GM12878 (cell line): Measurements from ENCODE around the gene GEMIN7. TPM values are rescaled to one million over a fixed set of nuclear protein-coding genes. Genes with fewer than 3 reads are reported as not detected.

ENCODE experiments used
- BHLHE40 ChIP-seq, 2 experiments: fragments of 450-650 bp in 1 of 2; IDR thresholded peaks; 2 replicates each; pipeline ENCODE4 v1.6.1; 2011 to 2017; ENCODE audit warnings: low read depth in 2 of 2, borderline replicate concordance in 1 of 2, improper control_type of control experiment in 1 of 2, low read length in 1 of 2, mild to moderate bottlenecking in 1 of 2
- BMI1 ChIP-seq: fragments of 450-650 bp; IDR thresholded peaks from 2 replicates; pipeline ENCODE4 v1.6.1; 2016; ENCODE audit warnings: mild to moderate bottlenecking, moderate library complexity, borderline replicate concordance
- CEBPB ChIP-seq, 2 experiments: fragments of 150-350 bp in 1 of 2; IDR thresholded peaks; 2 replicates each; pipeline ENCODE4 v1.6.1; 2012 to 2014; ENCODE audit warnings: low read depth in 2 of 2, low read length in 2 of 2, borderline replicate concordance in 1 of 2, inconsistent platforms in 1 of 2
- CHD4 ChIP-seq: fragments of 200-600 bp; sonication (generic); IDR thresholded peaks from 2 replicates; pipeline ENCODE4 v1.6.1; 2016; ENCODE audit warnings: mild to moderate bottlenecking
- ELK1 ChIP-seq: IDR thresholded peaks from 2 replicates; pipeline ENCODE4 v1.6.1; 2012; ENCODE audit warnings: low read depth, low read length, improper control_type of control experiment
- HCFC1 ChIP-seq: fragments of 150-350 bp; IDR thresholded peaks from 2 replicates; pipeline ENCODE4 v1.6.1; 2014; ENCODE audit warnings: low read length
- IRF4 ChIP-seq: IDR thresholded peaks from 2 replicates; pipeline ENCODE4 v1.6.1; 2011; ENCODE audit warnings: low read depth, low read length
- LARP7 ChIP-seq: fragments of 450-650 bp; IDR thresholded peaks from 2 replicates; pipeline ENCODE4 v1.6.1; 2017; ENCODE audit warnings: mild to moderate bottlenecking
- MXI1 ChIP-seq: fragments of 150-350 bp; IDR thresholded peaks from 2 replicates; pipeline ENCODE4 v1.6.1; 2011; ENCODE audit warnings: low read depth, mild to moderate bottlenecking, inconsistent platforms, low read length, improper control_type of control experiment
- NKRF ChIP-seq: fragments of 450-650 bp; conservative IDR thresholded peaks from 2 replicates; pipeline ENCODE4 v1.6.1; 2017; ENCODE audit warnings: mild to moderate bottlenecking, moderate library complexity
- PAX5 ChIP-seq: IDR thresholded peaks from 2 replicates; pipeline ENCODE4 v1.6.1; 2011; ENCODE audit warnings: low read depth, low read length, borderline replicate concordance
- RAD21 ChIP-seq: IDR thresholded peaks from 2 replicates; pipeline ENCODE4 v1.6.1; 2011; ENCODE audit warnings: mild to moderate bottlenecking, low read depth, low read length, moderate library complexity; ENCODE audit not compliant: insufficient read depth
- RUNX3 ChIP-seq: IDR thresholded peaks from 2 replicates; pipeline ENCODE4 v1.6.1; 2012; ENCODE audit warnings: low read length, inconsistent platforms
- TAF1 ChIP-seq: IDR thresholded peaks from 2 replicates; pipeline ENCODE4 v1.6.1; 2011; ENCODE audit warnings: mild to moderate bottlenecking, low read depth, low read length, borderline replicate concordance
- ZNF592 ChIP-seq: fragments of 450-650 bp; IDR thresholded peaks from 2 replicates; pipeline ENCODE4 v1.6.1; 2017; ENCODE audit warnings: mild to moderate bottlenecking, moderate library complexity
- polyA plus RNA-seq, 11 experiments: library from polyadenylated mRNA; depleted of rRNA in 4 of 11; unstranded in 6 of 11; stranded (reverse) in 5 of 11; fragments of >200 nt; fragmentation: Nextera tagmentation in 4 of 11; fragmentation: Illumina TruSeq in 1 of 11; extraction: Ambion mirVana in 4 of 11; extraction: Trizol in 1 of 11; gene quantifications; 1 replicate in 1 of 11; 2 replicates in 10 of 11; pipeline versions ENCODE4 v1.2.1 to v1.2.3, GENCODE V29; 2011 to 2016; ENCODE audit warnings: inconsistent platforms in 2 of 11, missing spikeins in 2 of 11, low read depth in 1 of 11
- total RNA-seq, 4 experiments: library from RNA; depleted of rRNA in 3 of 4; stranded (reverse); fragments of >200 nt in 3 of 4; fragmentation: Illumina TruSeq in 1 of 4; extraction: Trizol in 1 of 4; gene quantifications; 2 replicates each; pipeline versions ENCODE4 v1.2.1 to v1.2.3, GENCODE V29; 2013 to 2021
- TF ChIP-seq, protein P1 (sequence below): fragments of 150-350 bp; IDR thresholded peaks from 2 replicates; pipeline ENCODE4 v1.6.1; 2016; ENCODE audit warnings: low read depth, low read length

The GEMIN7 gene
- total and polyA plus RNA-seq, 10 of the 15 experiments (the other 5 are each of a cell fraction or from before 2014, with no cell fraction given), result 21.1 to 76.7 (median 44.9) TPM

- TF ChIP-seq CEBPB (IDR thresholded peaks at IDR 0.05; ENCODE audit: borderline replicate concordance in 1 of 2, low read depth in 2 of 2, low read length in 2 of 2) (no peak), TAF1 (peak; percentile 92), ZNF592 (no peak), NKRF (peak; percentile 88), IRF4 (no peak), HCFC1 (peak; percentile 60), RAD21 (no peak), ELK1 (peak; percentile 92), MXI1 (no peak), PAX5 (no peak), CHD4 (no peak), BMI1 (no peak), LARP7 (peak; percentile 77), RUNX3 (peak; percentile 21), BHLHE40 (IDR thresholded peaks at IDR 0.05; ENCODE audit: borderline replicate concordance in 1 of 2, low read depth in 2 of 2, low read length in 1 of 2) (peak in 1 of 2 experiments; percentile 66; a peak in 1 of 4 replicates)
- TF ChIP-seq, protein P1, sequence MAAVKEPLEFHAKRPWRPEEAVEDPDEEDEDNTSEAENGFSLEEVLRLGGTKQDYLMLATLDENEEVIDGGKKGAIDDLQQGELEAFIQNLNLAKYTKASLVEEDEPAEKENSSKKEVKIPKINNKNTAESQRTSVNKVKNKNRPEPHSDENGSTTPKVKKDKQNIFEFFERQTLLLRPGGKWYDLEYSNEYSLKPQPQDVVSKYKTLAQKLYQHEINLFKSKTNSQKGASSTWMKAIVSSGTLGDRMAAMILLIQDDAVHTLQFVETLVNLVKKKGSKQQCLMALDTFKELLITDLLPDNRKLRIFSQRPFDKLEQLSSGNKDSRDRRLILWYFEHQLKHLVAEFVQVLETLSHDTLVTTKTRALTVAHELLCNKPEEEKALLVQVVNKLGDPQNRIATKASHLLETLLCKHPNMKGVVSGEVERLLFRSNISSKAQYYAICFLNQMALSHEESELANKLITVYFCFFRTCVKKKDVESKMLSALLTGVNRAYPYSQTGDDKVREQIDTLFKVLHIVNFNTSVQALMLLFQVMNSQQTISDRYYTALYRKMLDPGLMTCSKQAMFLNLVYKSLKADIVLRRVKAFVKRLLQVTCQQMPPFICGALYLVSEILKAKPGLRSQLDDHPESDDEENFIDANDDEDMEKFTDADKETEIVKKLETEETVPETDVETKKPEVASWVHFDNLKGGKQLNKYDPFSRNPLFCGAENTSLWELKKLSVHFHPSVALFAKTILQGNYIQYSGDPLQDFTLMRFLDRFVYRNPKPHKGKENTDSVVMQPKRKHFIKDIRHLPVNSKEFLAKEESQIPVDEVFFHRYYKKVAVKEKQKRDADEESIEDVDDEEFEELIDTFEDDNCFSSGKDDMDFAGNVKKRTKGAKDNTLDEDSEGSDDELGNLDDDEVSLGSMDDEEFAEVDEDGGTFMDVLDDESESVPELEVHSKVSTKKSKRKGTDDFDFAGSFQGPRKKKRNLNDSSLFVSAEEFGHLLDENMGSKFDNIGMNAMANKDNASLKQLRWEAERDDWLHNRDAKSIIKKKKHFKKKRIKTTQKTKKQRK, result no peak
These were observed 39.8 kb upstream of the GEMIN7 start, which contains the start of gene CLASRP (continued) for GRCh38 chr19:45038931-45039893.
